ENCODE results near the gene CCDC124.

The CCDC124 gene

GRCh38 chr19:17950310-17951156 lies 17.7 kb downstream of the CCDC124 start:
- DNase-seq (ENCODE audit: extremely low read depth, low read depth): no peak
- no peak overlapping the region for H3K4me3 ChIP-seq (replicated peaks; ENCODE audit: low read depth, low read length)
- TF ChIP-seq CTCF (IDR thresholded peaks at IDR 0.05; ENCODE audit: low read depth, low read length, missing control alignments): no peak

- no peak for DNase-seq (ENCODE audit: extremely low read depth, low read depth)
- TF ChIP-seq CTCF (IDR thresholded peaks at IDR 0.05; ENCODE audit: low read depth, low read length, missing control alignments): no peak
- H3K4me3 ChIP-seq (replicated peaks; ENCODE audit: low read depth, low read length): no peak overlapping the region
Measured at GRCh38 chr19:17951157-17951989, 18.6 kb downstream of the CCDC124 start.

- no peak overlapping the region for H3K4me3 ChIP-seq (replicated peaks; ENCODE audit: low read depth, low read length)
- no peak for DNase-seq (ENCODE audit: extremely low read depth, low read depth)
- TF ChIP-seq CTCF (IDR thresholded peaks at IDR 0.05; ENCODE audit: low read depth, low read length, missing control alignments): no peak
Measured at GRCh38 chr19:17951990-17952976, 19.5 kb downstream of the CCDC124 start.

GRCh38 chr19:17953316-17953801 lies 20.5 kb downstream of the CCDC124 start:
- no peak for TF ChIP-seq CTCF (IDR thresholded peaks at IDR 0.05; ENCODE audit: low read depth, low read length, missing control alignments)
- no peak for DNase-seq (ENCODE audit: extremely low read depth, low read depth)
- H3K4me3 ChIP-seq (replicated peaks; ENCODE audit: low read depth, low read length): no peak overlapping the region

- no peak for TF ChIP-seq CTCF (IDR thresholded peaks at IDR 0.05; ENCODE audit: low read depth, low read length, missing control alignments)
- no peak for DNase-seq (ENCODE audit: extremely low read depth, low read depth)
- no peak overlapping the region for H3K4me3 ChIP-seq (replicated peaks; ENCODE audit: low read depth, low read length)
Measured at GRCh38 chr19:17953869-17954268, 21.1 kb downstream of the CCDC124 start.

GRCh38 chr19:17954401-17954800 lies 21.6 kb downstream of the CCDC124 start:
- no peak overlapping the region for H3K4me3 ChIP-seq (replicated peaks; ENCODE audit: low read depth, low read length)
- DNase-seq (ENCODE audit: extremely low read depth, low read depth): no peak
- TF ChIP-seq CTCF (IDR thresholded peaks at IDR 0.05; ENCODE audit: low read depth, low read length, missing control alignments): no peak
